Fibroblast of lung (primary cell): ENCODE measurements around the gene IARS2. TPM values are rescaled to one million over a fixed set of nuclear protein-coding genes. Genes with fewer than 3 reads are reported as not detected.

ENCODE experiments used
- DNase-seq, 2 donors: peaks; one replicate each; pipeline versions ENCODE4 v3.0.0 to v3.0.0-alpha.2; 2010; ENCODE audit warnings: low read depth in 2 of 2
- H2AFZ ChIP-seq: 2 replicates; pipeline ENCODE4 v1.5.1; 2012; ENCODE audit warnings: low read length, control low read depth, inconsistent platforms
- H3K27ac ChIP-seq: 2 replicates; pipeline ENCODE4 v1.5.1; 2011; ENCODE audit warnings: low read length, control low read depth; ENCODE audit not compliant: insufficient read depth
- H3K27me3 ChIP-seq: 2 replicates; pipeline ENCODE4 v1.5.1; 2011; ENCODE audit warnings: mild to moderate bottlenecking, low read length; ENCODE audit not compliant: control insufficient read depth, insufficient read depth
- H3K36me3 ChIP-seq: 2 replicates; pipeline ENCODE4 v1.5.1; 2011; ENCODE audit warnings: low read length; ENCODE audit not compliant: control insufficient read depth, insufficient read depth
- H3K4me1 ChIP-seq: 2 replicates; pipeline ENCODE4 v1.5.1; 2011; ENCODE audit warnings: low read length; ENCODE audit not compliant: control insufficient read depth, insufficient read depth; ENCODE audit errors: extremely low read depth
- H3K4me2 ChIP-seq: 2 replicates; pipeline ENCODE4 v1.5.1; 2011; ENCODE audit warnings: low read length, control low read depth; ENCODE audit not compliant: insufficient read depth; ENCODE audit errors: extremely low read depth
- H3K4me3 ChIP-seq, 4 experiments: fragments of 200-600 bp in 1 of 4; sonication (generic) in 1 of 4; replicated peaks in 1 of 4; 2 replicates each; pipeline ENCODE4 v1.5.1; 2011 to 2016; ENCODE audit warnings: low read length in 4 of 4, low read depth in 3 of 4, mild to moderate bottlenecking in 3 of 4, control low read depth in 2 of 4, inconsistent platforms in 1 of 4, mixed read lengths in 1 of 4; ENCODE audit not compliant: insufficient read depth in 1 of 4; ENCODE audit errors: control extremely low read depth in 1 of 4
- H3K79me2 ChIP-seq: 2 replicates; pipeline ENCODE4 v1.5.1; 2012; ENCODE audit warnings: mild to moderate bottlenecking, low read length, inconsistent platforms; ENCODE audit not compliant: control insufficient read depth, insufficient read depth
- H3K9ac ChIP-seq: 2 replicates; pipeline ENCODE4 v1.5.1; 2011; ENCODE audit warnings: mild to moderate bottlenecking, low read length, control low read depth; ENCODE audit not compliant: insufficient read depth
- H3K9me3 ChIP-seq: 2 replicates; pipeline ENCODE4 v1.5.1; 2012; ENCODE audit warnings: low read depth, low read length; ENCODE audit not compliant: control insufficient read depth, insufficient read depth
- H4K20me1 ChIP-seq: 2 replicates; pipeline ENCODE4 v1.5.1; 2011; ENCODE audit warnings: low read length; ENCODE audit not compliant: control insufficient read depth, insufficient read depth; ENCODE audit errors: extremely low read depth
- EZH2 ChIP-seq: IDR thresholded peaks from 2 replicates; pipeline ENCODE4 v1.5.1; 2012; ENCODE audit warnings: low read length, control low read depth, mild to moderate bottlenecking; ENCODE audit errors: missing control alignments
- polyA plus RNA-seq, 2 donors: library from polyadenylated mRNA; depleted of rRNA in 1 of 2; stranded (reverse) in 1 of 2; unstranded in 1 of 2; fragments of >200 nt; gene quantifications; 2 replicates each; pipeline ENCODE4 v1.2.1, GENCODE V29; 2011 to 2012; ENCODE audit warnings: missing spikeins in 1 of 2
- total RNA-seq: library from RNA; depleted of rRNA; stranded (reverse); fragments of >200 nt; gene quantifications from 2 replicates; pipeline ENCODE4 v1.2.1, GENCODE V29; 2014
- TF ChIP-seq, protein P1 (sequence below), 2 donors: IDR thresholded peaks in 1 of 2; conservative IDR thresholded peaks in 1 of 2; 1 replicate in 1 of 2; 2 replicates in 1 of 2; pipeline ENCODE4 v1.5.1; 2011 to 2012; ENCODE audit warnings: low read length in 2 of 2, control low read depth in 1 of 2, inconsistent platforms in 1 of 2, low read depth in 1 of 2, mild to moderate bottlenecking in 1 of 2

The IARS2 gene
- total and polyA plus RNA-seq, 2 donors (not counting 1 experiment from before 2014, with no cell fraction given), result 34.1 to 99.1 TPM

DNA sequence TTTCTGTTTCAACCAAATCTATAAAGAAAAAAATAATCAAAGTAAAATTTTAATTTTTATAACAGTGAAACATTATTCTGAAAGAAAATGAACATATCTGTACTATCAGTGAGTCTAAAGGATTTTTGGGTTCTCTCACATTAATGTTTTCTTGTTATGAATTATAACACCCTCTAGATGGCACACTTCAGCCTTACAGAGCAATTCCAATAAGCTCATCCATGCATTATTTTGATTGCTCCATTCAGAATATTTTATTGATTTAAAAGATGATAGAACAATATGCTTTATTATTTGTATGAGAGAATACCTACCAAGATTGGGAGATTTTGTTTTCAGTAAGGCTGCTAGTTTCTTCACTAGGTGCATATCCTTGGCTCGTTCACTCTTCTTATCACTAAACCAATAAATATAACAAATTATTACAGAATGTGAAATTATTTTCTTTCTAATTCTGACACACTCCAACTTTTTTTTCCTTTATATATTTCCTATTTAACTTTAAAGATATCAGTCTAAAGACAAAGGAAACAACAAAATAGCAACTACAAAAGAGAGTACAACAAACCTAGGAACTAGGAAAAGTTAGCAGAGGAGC lies 95.9 kb downstream of the IARS2 start:
- Histone ChIP-seq H2AFZ (no peak overlapping the region), H3K4me1 (no peaks in the 10 kb centered on the region), H3K27ac (no peak overlapping the region), H3K4me2 (no peak overlapping the region), H3K9ac (no peak overlapping the region), H3K27me3 (no peaks in the 10 kb centered on the region), H3K36me3 (peaks cover 11% of the 10 kb centered on the region), H3K79me2 (no peaks in the 10 kb centered on the region), H4K20me1 (no peaks in the 10 kb centered on the region), H3K4me3 (no peak overlapping the region), H3K9me3 (no peaks in the 10 kb centered on the region)
- peak; percentile 18 to 60 for DNase-seq
- TF ChIP-seq, protein P1, sequence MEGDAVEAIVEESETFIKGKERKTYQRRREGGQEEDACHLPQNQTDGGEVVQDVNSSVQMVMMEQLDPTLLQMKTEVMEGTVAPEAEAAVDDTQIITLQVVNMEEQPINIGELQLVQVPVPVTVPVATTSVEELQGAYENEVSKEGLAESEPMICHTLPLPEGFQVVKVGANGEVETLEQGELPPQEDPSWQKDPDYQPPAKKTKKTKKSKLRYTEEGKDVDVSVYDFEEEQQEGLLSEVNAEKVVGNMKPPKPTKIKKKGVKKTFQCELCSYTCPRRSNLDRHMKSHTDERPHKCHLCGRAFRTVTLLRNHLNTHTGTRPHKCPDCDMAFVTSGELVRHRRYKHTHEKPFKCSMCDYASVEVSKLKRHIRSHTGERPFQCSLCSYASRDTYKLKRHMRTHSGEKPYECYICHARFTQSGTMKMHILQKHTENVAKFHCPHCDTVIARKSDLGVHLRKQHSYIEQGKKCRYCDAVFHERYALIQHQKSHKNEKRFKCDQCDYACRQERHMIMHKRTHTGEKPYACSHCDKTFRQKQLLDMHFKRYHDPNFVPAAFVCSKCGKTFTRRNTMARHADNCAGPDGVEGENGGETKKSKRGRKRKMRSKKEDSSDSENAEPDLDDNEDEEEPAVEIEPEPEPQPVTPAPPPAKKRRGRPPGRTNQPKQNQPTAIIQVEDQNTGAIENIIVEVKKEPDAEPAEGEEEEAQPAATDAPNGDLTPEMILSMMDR (conservative IDR thresholded peaks at IDR 0.05 in 1 of 2, IDR thresholded peaks at IDR 0.05 in 1 of 2; ENCODE audit: low read depth in 1 of 2, low read length in 2 of 2), result peak in 1 of 2 donors; percentile 57
- no peak for TF ChIP-seq EZH2

DNA sequence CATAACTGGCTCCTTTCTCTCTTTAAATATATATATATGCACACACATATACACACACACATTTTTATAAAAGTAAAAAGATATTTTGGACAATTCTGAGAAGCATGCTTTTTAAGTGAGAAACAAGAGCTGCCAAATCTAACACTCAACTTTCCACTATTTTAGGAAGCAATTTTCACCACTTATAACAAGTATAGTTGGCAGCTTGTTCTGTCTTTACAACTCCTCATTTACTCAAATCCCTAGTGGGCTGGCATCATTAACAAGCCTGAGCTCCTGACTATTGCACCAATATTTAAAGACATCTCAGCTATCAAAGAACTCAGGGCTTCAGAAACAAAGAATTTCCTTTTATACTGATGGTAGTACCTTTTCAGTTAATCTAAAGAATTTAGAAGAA lies 101.8 kb downstream of the IARS2 start:
- no peak for DNase-seq
- TF ChIP-seq, protein P1 (conservative IDR thresholded peaks at IDR 0.05 in 1 of 2, IDR thresholded peaks at IDR 0.05 in 1 of 2; ENCODE audit: low read depth in 1 of 2, low read length in 2 of 2), result no peak
- peaks cover 10% of the 10 kb centered on the region for H3K36me3 ChIP-seq

More for the DNA sequence above, 101.8 kb downstream of the IARS2 start:
- H3K9me3 ChIP-seq, result no peaks in the 10 kb centered on the region
- H3K79me2 ChIP-seq, result no peaks in the 10 kb centered on the region
- no peak overlapping the region for H3K4me3 ChIP-seq
- no peaks in the 10 kb centered on the region for H3K4me1 ChIP-seq
- H2AFZ ChIP-seq, result no peak overlapping the region
- H3K27me3 ChIP-seq, result no peaks in the 10 kb centered on the region
- no peak overlapping the region for H3K27ac ChIP-seq
- no peaks in the 10 kb centered on the region for H4K20me1 ChIP-seq
- no peak overlapping the region for H3K4me2 ChIP-seq
- no peak overlapping the region for H3K9ac ChIP-seq

Other genes with a start within 250 kb of the IARS2 start
- not detected in 2 replicates for gene SLC30A10, start 165.6 kb upstream of the IARS2 start, total RNA-seq
- gene SLC30A10, start 165.6 kb upstream of the IARS2 start, polyA plus RNA-seq, result 0.02 TPM in 1 of 2 replicates, not detected in the other
- gene EPRS1, start 47.6 kb upstream of the IARS2 start, total RNA-seq, result 193 and 273 TPM in 2 replicates
- gene EPRS1, start 47.6 kb upstream of the IARS2 start, polyA plus RNA-seq, result 100.0 and 103 TPM in 2 replicates
- 21.8 and 23.8 TPM in 2 replicates for gene BPNT1, start 4.3 kb upstream of the IARS2 start, total RNA-seq
- gene BPNT1, start 4.3 kb upstream of the IARS2 start, polyA plus RNA-seq, result 51.2 and 54.9 TPM in 2 replicates
- gene RAB3GAP2, start 178.3 kb downstream of the IARS2 start, total RNA-seq, result 36.5 and 43.8 TPM in 2 replicates
- 23.0 and 31.0 TPM in 2 replicates for gene RAB3GAP2, start 178.3 kb downstream of the IARS2 start, polyA plus RNA-seq